Peyer's patch (tissue), 4 donors: Measurements from ENCODE around the gene SPOCD1. TPM values are rescaled to one million over a fixed set of nuclear protein-coding genes. Genes with fewer than 3 reads are reported as not detected.
A peak's percentile ranks its signal among the peaks of the same experiment; 100 is the strongest.

ENCODE experiments used
- DNase-seq, 3 donors: peaks; one replicate each; pipeline ENCODE4 v3.0.0-alpha.2; 2017 to 2019
- H3K27ac ChIP-seq, 4 donors: fragments of 200-600 bp; sonication (generic); one replicate each; pipeline ENCODE4 v1.5.1; 2016 to 2019
- H3K27me3 ChIP-seq, 2 donors: fragments of 200-600 bp; sonication (generic); one replicate each; pipeline ENCODE4 v1.5.1; 2019
- H3K36me3 ChIP-seq, 3 donors: fragments of 200-600 bp; sonication (generic); one replicate each; pipeline ENCODE4 v1.5.1; 2016 to 2019
- H3K4me1 ChIP-seq, 4 donors: fragments of 200-600 bp; sonication (generic); one replicate each; pipeline ENCODE4 v1.5.1; 2016 to 2019
- H3K4me3 ChIP-seq, 4 donors: fragments of 200-600 bp; sonication (generic); 1 replicate in 3 of 4; 2 replicates in 1 of 4; pipeline ENCODE4 v1.5.1; 2016 to 2019; ENCODE audit warnings: mild to moderate bottlenecking in 1 of 4
- H3K9me3 ChIP-seq, 4 donors: fragments of 200-600 bp; sonication (generic); one replicate each; pipeline ENCODE4 v1.5.1; 2016 to 2019; ENCODE audit warnings: mild to moderate bottlenecking in 1 of 4
- CTCF ChIP-seq, 6 experiments: fragments of 450-650 bp in 4 of 6; fragments of 200-600 bp in 2 of 6; sonication (generic) in 1 of 6; IDR thresholded peaks; one replicate each; pipeline ENCODE4 v1.5.1; 2017 to 2019; ENCODE audit warnings: antibody characterized with exemption in 6 of 6, mild to moderate bottlenecking in 3 of 6, moderate library complexity in 1 of 6
- POLR2A ChIP-seq, 2 donors: fragments of 450-650 bp; IDR thresholded peaks; one replicate each; pipeline ENCODE4 v1.5.1; 2017; ENCODE audit warnings: antibody characterized with exemption in 2 of 2, mild to moderate bottlenecking in 2 of 2, moderate library complexity in 2 of 2
- total RNA-seq, 4 donors: library from RNA; depleted of rRNA; stranded (reverse); fragments of >200 nt; gene quantifications; one replicate each; pipeline ENCODE4 v1.1.0, GENCODE V29; 2016

The SPOCD1 gene
- total RNA-seq, 4 donors from 2014 or later: 0.80 to 3.3 TPM; not detected in 2

GRCh38 chr1:31785947-31786290, 29.9 kb downstream of the SPOCD1 start:
- no peaks in the 10 kb centered on the region for H3K27me3 ChIP-seq
- TF ChIP-seq POLR2A (IDR thresholded peaks at IDR 0.05) (no peak), CTCF (IDR thresholded peaks at IDR 0.05) (no peak)
- H3K27ac ChIP-seq: no peak overlapping the region
- H3K36me3 ChIP-seq: no peaks in the 10 kb centered on the region
- peaks cover 0 to 19% (median 2%) of the 10 kb centered on the region in 4 donors for H3K4me1 ChIP-seq
- no peak overlapping the region for H3K4me3 ChIP-seq
- no peaks in the 10 kb centered on the region for H3K9me3 ChIP-seq
- no peak for DNase-seq

GRCh38 chr1:31785020-31785946, 30.5 kb downstream of the SPOCD1 start:
- peak; percentile 44 to 72 (median 71) for DNase-seq

GRCh38 chr1:31784356-31785019, 31.3 kb downstream of the SPOCD1 start:
- Histone ChIP-seq H3K27ac (no peak overlapping the region), H3K27me3 (no peaks in the 10 kb centered on the region), H3K9me3 (no peaks in the 10 kb centered on the region), H3K4me3 (no peak overlapping the region), H3K36me3 (no peaks in the 10 kb centered on the region), H3K4me1 (peaks cover 0 to 18% (median 2%) of the 10 kb centered on the region in 4 donors)
- peak in 1 of 3 donors; percentile 5 for DNase-seq
- TF ChIP-seq CTCF (IDR thresholded peaks at IDR 0.05) (no peak), POLR2A (IDR thresholded peaks at IDR 0.05) (no peak)

More at GRCh38 chr1:31785020-31785946, 30.5 kb downstream of the SPOCD1 start:
- no peaks in the 10 kb centered on the region for H3K27me3 ChIP-seq
- H3K9me3 ChIP-seq: no peaks in the 10 kb centered on the region
- H3K4me1 ChIP-seq: peaks cover 0 to 19% (median 2%) of the 10 kb centered on the region in 4 donors
- no peaks in the 10 kb centered on the region for H3K36me3 ChIP-seq
- H3K27ac ChIP-seq: no peak overlapping the region
- H3K4me3 ChIP-seq: no peak overlapping the region
- no peak for TF ChIP-seq POLR2A (IDR thresholded peaks at IDR 0.05)
- no peak for TF ChIP-seq CTCF (IDR thresholded peaks at IDR 0.05)

- peak in 1 of 3 donors; percentile 7 for DNase-seq
- no peak for TF ChIP-seq CTCF (IDR thresholded peaks at IDR 0.05)
- TF ChIP-seq POLR2A (IDR thresholded peaks at IDR 0.05): no peak
- Histone ChIP-seq H3K36me3 (no peaks in the 10 kb centered on the region), H3K4me1 (peaks cover 0 to 15% (median 0%) of the 10 kb centered on the region in 4 donors), H3K27me3 (no peaks in the 10 kb centered on the region), H3K4me3 (no peak overlapping the region), H3K9me3 (no peaks in the 10 kb centered on the region), H3K27ac (no peak overlapping the region)
These were observed 32.0 kb downstream of the SPOCD1 start for GRCh38 chr1:31783846-31784245.

GRCh38 chr1:31782421-31783410, 33.1 kb downstream of the SPOCD1 start:
- Histone ChIP-seq H3K9me3 (no peaks in the 10 kb centered on the region), H3K4me3 (no peak overlapping the region), H3K27me3 (no peaks in the 10 kb centered on the region), H3K4me1 (peaks cover 0 to 10% (median 0%) of the 10 kb centered on the region in 4 donors), H3K27ac (no peak overlapping the region), H3K36me3 (no peaks in the 10 kb centered on the region)
- DNase-seq: peak in 1 of 3 donors; percentile 38
- no peak for TF ChIP-seq POLR2A (IDR thresholded peaks at IDR 0.05)
- no peak for TF ChIP-seq CTCF (IDR thresholded peaks at IDR 0.05)
